Measurements from ENCODE around the gene ULBP2. TPM values are rescaled to one million over a fixed set of nuclear protein-coding genes. Genes with fewer than 3 reads are reported as not detected.
"Not testable (repeated sequence)": the region's sequence is repeated elsewhere in the genome, so short reads cannot be mapped to it uniquely, and the experiment has no call there.

Gene ULBP2
- total RNA-seq, 3 donors from 2014 or later (not counting 1 experiment from before 2014, with no cell fraction given), result 0.98 to 2.4 (median 2.4) TPM

DNA sequence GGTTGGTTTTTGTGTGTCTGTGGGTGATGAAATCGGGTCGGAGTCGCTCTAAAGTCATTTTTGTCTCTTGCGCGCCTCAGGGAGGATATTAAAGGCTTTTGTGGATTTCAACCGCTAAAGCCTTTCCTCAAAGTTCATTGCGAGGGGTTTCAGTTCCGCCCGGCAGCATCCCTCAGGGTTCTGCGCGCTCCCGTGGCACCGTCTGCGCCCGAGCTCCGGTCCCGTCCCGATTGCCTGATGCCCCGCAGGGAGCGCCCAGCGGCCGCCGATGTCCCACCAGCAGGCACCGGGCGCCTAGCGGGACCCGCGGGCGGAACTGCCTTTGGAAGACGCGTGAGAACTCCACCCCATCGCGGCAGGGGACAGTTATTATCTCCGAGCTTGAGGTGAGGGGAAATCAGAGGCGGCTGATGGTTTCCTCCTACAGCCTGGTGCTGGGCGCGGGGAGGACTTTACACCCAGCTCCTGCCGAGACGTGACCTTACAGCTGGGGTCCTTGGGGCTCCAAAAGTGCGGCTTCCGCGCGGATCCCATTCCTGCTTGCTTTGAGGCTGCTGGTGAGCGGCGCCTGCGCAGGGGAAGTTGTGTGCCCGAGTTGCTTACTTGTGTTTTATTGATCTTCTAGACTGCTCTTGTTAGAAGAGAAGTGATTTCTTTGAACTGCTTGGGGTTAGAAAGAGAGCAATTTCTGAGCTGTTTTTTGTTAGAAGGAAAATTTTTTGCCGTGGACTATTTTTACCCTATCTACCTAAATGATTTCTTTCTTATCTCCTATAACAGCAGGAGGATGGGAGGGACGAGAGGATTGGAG is 49.1 kb downstream of the ULBP2 start:
- peaks cover 29% of the 10 kb centered on the region for H3K4me1 ChIP-seq (ENCODE audit: control insufficient read depth, insufficient read depth, low read length)
- Mint-ChIP-seq H3K4me1 (peaks cover 20 to 31% of the 10 kb centered on the region in 2 donors), H3K36me3 (peaks cover 7% of the 10 kb centered on the region), H3K9me3 (peaks cover 0 to 5% of the 10 kb centered on the region in 2 donors), H3K4me3 (peak overlapping the region; percentile 51), H3K27me3 (ENCODE audit: low read depth in 2 of 2) (peaks cover 75 to 83% of the 10 kb centered on the region in 2 donors), H3K27ac (peak overlapping the region in 1 of 2 donors; percentile 32)
- TF ChIP-seq, protein P1, sequence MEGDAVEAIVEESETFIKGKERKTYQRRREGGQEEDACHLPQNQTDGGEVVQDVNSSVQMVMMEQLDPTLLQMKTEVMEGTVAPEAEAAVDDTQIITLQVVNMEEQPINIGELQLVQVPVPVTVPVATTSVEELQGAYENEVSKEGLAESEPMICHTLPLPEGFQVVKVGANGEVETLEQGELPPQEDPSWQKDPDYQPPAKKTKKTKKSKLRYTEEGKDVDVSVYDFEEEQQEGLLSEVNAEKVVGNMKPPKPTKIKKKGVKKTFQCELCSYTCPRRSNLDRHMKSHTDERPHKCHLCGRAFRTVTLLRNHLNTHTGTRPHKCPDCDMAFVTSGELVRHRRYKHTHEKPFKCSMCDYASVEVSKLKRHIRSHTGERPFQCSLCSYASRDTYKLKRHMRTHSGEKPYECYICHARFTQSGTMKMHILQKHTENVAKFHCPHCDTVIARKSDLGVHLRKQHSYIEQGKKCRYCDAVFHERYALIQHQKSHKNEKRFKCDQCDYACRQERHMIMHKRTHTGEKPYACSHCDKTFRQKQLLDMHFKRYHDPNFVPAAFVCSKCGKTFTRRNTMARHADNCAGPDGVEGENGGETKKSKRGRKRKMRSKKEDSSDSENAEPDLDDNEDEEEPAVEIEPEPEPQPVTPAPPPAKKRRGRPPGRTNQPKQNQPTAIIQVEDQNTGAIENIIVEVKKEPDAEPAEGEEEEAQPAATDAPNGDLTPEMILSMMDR (IDR thresholded peaks at IDR 0.05), result no peak
- H3K9me3 ChIP-seq (ENCODE audit: control insufficient read depth, insufficient read depth, low read length), result peaks cover 11% of the 10 kb centered on the region
- H3K4me3 ChIP-seq (ENCODE audit: low read length), result peak overlapping the region; percentile 2
- DNase-seq (peak in 1 of 2 donors; percentile 63), ATAC-seq (peak; percentile 45 to 68 (median 54))
- WGBS (ENCODE audit: insufficient coverage), result under 1% methylated on average over 48 of the region's 49 CpGs
- H3K36me3 ChIP-seq (ENCODE audit: control insufficient read depth, insufficient read depth, low read length), result no peaks in the 10 kb centered on the region
- H3K27me3 ChIP-seq (ENCODE audit: control insufficient read depth, insufficient read depth, low read length), result peaks cover 69% of the 10 kb centered on the region
- intact Hi-C loops (cut with micrococcal nuclease), result no loop called here
- H3K27ac ChIP-seq (ENCODE audit: low read length), result no peak overlapping the region

DNA sequence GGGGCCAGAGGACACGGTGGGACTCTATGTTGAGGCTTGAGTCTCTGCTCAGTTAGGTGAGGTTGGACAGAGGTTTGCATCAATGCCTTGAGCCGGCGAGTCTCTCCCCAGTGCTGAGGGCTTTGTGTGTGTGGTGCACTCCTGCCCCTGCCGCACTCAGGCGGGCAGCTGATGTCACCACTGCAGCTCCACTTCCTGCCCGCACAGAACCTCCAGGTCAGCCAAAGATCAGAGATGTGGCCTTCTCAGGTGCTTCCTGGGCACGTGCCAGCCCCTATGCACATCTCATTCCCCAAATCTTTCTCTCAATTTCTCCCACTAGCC is 49.6 kb downstream of the ULBP2 start:
- Histone ChIP-seq H3K9me3 (ENCODE audit: control insufficient read depth, insufficient read depth, low read length) (peaks cover 11% of the 10 kb centered on the region), H3K4me1 (ENCODE audit: control insufficient read depth, insufficient read depth, low read length) (peaks cover 29% of the 10 kb centered on the region), H3K27me3 (ENCODE audit: control insufficient read depth, insufficient read depth, low read length) (peaks cover 64% of the 10 kb centered on the region)
- H3K9me3 Mint-ChIP-seq; intact Hi-C loops (cut with micrococcal nuclease); H3K36me3 ChIP-seq (ENCODE audit: control insufficient read depth, insufficient read depth, low read length); H3K4me3 ChIP-seq (ENCODE audit: low read length); H3K27ac ChIP-seq (ENCODE audit: low read length); H3K36me3 Mint-ChIP-seq: not testable (repeated sequence)
- Mint-ChIP-seq H3K27me3 (ENCODE audit: low read depth in 2 of 2) (peaks cover 75 to 77% of the 10 kb centered on the region in 2 donors), H3K27ac (peak overlapping the region in 1 of 2 donors; percentile 32), H3K4me1 (peaks cover 20 to 31% of the 10 kb centered on the region in 2 donors), H3K4me3 (peak overlapping the region; percentile 51)
- 0% methylated on average over 7 of the region's 7 CpGs for WGBS (ENCODE audit: insufficient coverage)
- peak in 1 of 2 donors; percentile 35 for DNase-seq
- peak; percentile 63 to 83 (median 80) for ATAC-seq

DNA sequence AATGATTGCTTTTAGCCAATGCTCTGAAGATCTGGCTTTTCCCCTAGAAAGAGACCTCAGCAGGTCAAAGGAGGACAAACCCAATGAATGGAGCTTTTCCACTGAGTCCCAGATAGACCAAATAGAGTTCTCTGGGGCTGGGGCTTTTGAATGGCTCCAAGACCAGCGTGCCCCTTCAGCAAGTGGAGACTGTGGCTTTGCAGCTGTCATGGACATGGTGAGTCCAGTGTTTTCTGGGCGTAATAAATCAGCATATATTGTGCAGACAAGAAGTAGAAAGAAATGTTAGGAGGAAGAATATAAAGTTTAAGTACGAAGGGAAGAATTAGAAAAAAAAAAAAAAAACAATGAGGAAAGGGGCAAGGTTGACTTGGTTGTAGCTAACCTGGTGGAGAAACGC is 50.0 kb downstream of the ULBP2 start:
- Histone ChIP-seq H3K4me3 (ENCODE audit: low read length) (no peak overlapping the region), H3K27me3 (ENCODE audit: control insufficient read depth, insufficient read depth, low read length) (peaks cover 60% of the 10 kb centered on the region), H3K27ac (ENCODE audit: low read length) (no peak overlapping the region), H3K4me1 (ENCODE audit: control insufficient read depth, insufficient read depth, low read length) (peaks cover 29% of the 10 kb centered on the region), H3K36me3 (ENCODE audit: control insufficient read depth, insufficient read depth, low read length) (no peaks in the 10 kb centered on the region), H3K9me3 (ENCODE audit: control insufficient read depth, insufficient read depth, low read length) (peaks cover 11% of the 10 kb centered on the region)
- Mint-ChIP-seq H3K4me1 (peaks cover 20 to 31% of the 10 kb centered on the region in 2 donors), H3K4me3 (peak overlapping the region; percentile 51), H3K9me3 (peaks cover 0 to 5% of the 10 kb centered on the region in 2 donors), H3K27ac (no peak overlapping the region), H3K27me3 (ENCODE audit: low read depth in 2 of 2) (peaks cover 74 to 75% of the 10 kb centered on the region in 2 donors), H3K36me3 (peaks cover 7% of the 10 kb centered on the region)
- no peak for ATAC-seq
- 36% methylated on average over 4 of the region's 4 CpGs for WGBS (ENCODE audit: insufficient coverage)
- TF ChIP-seq, protein P1 (IDR thresholded peaks at IDR 0.05), result no peak
- intact Hi-C loops (cut with micrococcal nuclease), result no loop called here
- no peak for DNase-seq

DNA sequence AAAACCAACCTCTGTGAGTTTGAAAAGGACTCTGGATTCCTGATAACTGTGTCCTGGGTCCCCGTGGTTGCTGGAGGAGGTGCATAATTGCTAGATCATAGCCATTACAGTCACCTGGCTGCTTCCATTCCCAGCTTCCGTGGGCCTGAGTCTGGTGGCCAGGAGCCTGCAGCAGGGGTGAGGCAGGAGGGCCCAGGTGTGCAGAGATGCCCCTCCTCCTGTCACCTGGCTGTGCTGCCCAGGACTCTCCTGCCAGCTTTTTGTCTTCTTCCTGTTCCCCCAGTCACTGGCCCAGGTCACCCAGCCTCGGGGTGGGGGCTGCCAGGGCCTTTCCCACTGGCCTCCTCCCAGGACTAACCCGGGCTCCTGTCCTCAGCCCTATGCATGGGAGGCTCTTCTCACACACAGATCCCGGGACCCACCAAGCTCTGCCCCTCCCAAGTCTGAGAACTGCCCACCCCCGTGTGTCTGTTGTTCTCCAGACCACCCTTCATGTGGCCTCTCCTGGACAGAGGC is 53.5 kb downstream of the ULBP2 start:
- no peaks in the 10 kb centered on the region for H3K36me3 ChIP-seq (ENCODE audit: control insufficient read depth, insufficient read depth, low read length)
- no peaks in the 10 kb centered on the region for H3K36me3 Mint-ChIP-seq
- no peak overlapping the region for H3K27ac ChIP-seq (ENCODE audit: low read length)
- peaks cover 54 to 57% of the 10 kb centered on the region in 2 donors for H3K27me3 Mint-ChIP-seq (ENCODE audit: low read depth in 2 of 2)
- 85% methylated on average over 6 of the region's 6 CpGs for WGBS (ENCODE audit: insufficient coverage)
- no peak overlapping the region for H3K27ac Mint-ChIP-seq
- ATAC-seq (no peak), DNase-seq (no peak)
- peaks cover 28% of the 10 kb centered on the region for H3K27me3 ChIP-seq (ENCODE audit: control insufficient read depth, insufficient read depth, low read length)
- H3K4me3 ChIP-seq (ENCODE audit: low read length), result no peak overlapping the region
- peaks cover 13 to 26% of the 10 kb centered on the region in 2 donors for H3K4me1 Mint-ChIP-seq
- H3K9me3 Mint-ChIP-seq, result no peaks in the 10 kb centered on the region
- TF ChIP-seq, protein P1 (IDR thresholded peaks at IDR 0.05), result no peak
- intact Hi-C loops (cut with micrococcal nuclease), result no loop called here
- peaks cover 22% of the 10 kb centered on the region for H3K4me1 ChIP-seq (ENCODE audit: control insufficient read depth, insufficient read depth, low read length)
- no peaks in the 10 kb centered on the region for H3K9me3 ChIP-seq (ENCODE audit: control insufficient read depth, insufficient read depth, low read length)
- H3K4me3 Mint-ChIP-seq, result no peak overlapping the region
